HL-60 (cell line): ENCODE results near the gene POLG2.

ENCODE experiments used
- CTCF ChIP-seq: IDR thresholded peaks from one replicate; pipeline ENCODE4 v1.5.1; 2011; ENCODE audit warnings: low read length, control low read depth, inconsistent platforms; ENCODE audit not compliant: insufficient read depth
- POLR2AphosphoS5 ChIP-seq: IDR thresholded peaks from 2 replicates; pipeline ENCODE4 v1.6.1; 2012; ENCODE audit warnings: low read depth

- no peak for TF ChIP-seq CTCF
- TF ChIP-seq POLR2AphosphoS5 = no peak
Measured at GRCh38 chr17:64527914-64528313, 31.1 kb upstream of the POLG2 start.
